ENCODE data around the gene KIF17. TPM values are rescaled to one million over a fixed set of nuclear protein-coding genes. Genes with fewer than 3 reads are reported as not detected.

KIF17 gene
- total and polyA plus RNA-seq, 2 of the 8 experiments (the other 6 are each of a cell fraction or from before 2014, with no cell fraction given), result 6.9 to 10.4 TPM

GRCh38 chr1:20726932-20727745 is 9.3 kb upstream of the KIF17 start (continued):
- TF ChIP-seq HDAC2 (IDR thresholded peaks at IDR 0.05; ENCODE audit: borderline replicate concordance in 1 of 2, low read depth in 2 of 2, low read length in 2 of 2) (no peak), GABPA (IDR thresholded peaks at IDR 0.05; ENCODE audit: borderline replicate concordance, insufficient read depth, low read length) (no peak)
